ENCODE results near the gene GPRIN2.
"Not testable (repeated sequence)": the region's sequence is repeated elsewhere in the genome, so short reads cannot be mapped to it uniquely, and the experiment has no call there.

GPRIN2 gene

DNA sequence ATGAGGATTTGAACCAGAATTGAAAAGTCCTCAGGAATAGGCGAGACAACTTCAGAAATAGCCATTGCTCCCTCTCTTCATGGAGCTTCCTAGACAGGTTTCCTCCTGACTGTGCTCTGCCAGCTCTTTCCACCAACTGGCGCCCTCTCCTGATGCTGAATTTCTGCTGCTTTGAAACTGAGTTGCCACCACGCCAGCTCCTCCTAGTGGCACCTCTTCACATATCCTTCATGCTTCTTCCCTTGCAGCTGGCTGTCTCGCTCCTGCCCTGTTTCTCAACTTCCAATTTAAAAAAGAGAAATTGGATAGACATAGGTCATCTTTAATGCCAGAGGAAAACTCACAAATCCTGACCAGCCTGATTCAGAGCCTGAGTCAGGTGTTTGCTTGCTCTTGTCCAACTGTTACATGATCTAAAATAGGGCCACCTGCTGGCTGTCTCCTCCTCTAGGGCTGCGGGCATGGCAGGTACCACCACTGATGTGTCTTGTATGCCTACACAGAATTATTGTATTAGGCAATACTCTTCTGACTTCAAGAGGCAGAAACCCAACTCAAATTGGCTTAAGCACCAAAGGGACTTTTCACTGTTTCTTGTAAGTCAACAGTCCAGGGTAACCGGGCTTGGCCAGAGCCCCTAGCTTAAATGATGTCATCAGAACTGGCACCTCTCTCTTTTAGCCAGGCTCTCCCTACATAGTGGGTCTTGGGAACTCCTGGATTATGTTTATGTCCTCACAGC lies 9.3 kb upstream of the GPRIN2 start:
- H3K4me1 ChIP-seq (ENCODE audit: control insufficient read depth, low read length); H3K9me3 ChIP-seq (ENCODE audit: control insufficient read depth, insufficient read depth, low read length); H3K4me3 ChIP-seq (ENCODE audit: low read length); H4K20me1 ChIP-seq (ENCODE audit: control insufficient read depth, insufficient read depth, low read depth, low read length); H3F3A ChIP-seq (ENCODE audit: control insufficient read depth, insufficient read depth); H3K27me3 ChIP-seq (ENCODE audit: control insufficient read depth, low read length); H3K9me2 ChIP-seq (replicated peaks; ENCODE audit: control insufficient read depth, low read length); H3K27ac ChIP-seq (ENCODE audit: low read depth, low read length); H3K79me2 ChIP-seq (ENCODE audit: control insufficient read depth, low read length); H3K36me3 ChIP-seq (ENCODE audit: control insufficient read depth, low read length); H3K4me2 ChIP-seq (ENCODE audit: low read length): not testable (repeated sequence)
- TF ChIP-seq, protein P1, sequence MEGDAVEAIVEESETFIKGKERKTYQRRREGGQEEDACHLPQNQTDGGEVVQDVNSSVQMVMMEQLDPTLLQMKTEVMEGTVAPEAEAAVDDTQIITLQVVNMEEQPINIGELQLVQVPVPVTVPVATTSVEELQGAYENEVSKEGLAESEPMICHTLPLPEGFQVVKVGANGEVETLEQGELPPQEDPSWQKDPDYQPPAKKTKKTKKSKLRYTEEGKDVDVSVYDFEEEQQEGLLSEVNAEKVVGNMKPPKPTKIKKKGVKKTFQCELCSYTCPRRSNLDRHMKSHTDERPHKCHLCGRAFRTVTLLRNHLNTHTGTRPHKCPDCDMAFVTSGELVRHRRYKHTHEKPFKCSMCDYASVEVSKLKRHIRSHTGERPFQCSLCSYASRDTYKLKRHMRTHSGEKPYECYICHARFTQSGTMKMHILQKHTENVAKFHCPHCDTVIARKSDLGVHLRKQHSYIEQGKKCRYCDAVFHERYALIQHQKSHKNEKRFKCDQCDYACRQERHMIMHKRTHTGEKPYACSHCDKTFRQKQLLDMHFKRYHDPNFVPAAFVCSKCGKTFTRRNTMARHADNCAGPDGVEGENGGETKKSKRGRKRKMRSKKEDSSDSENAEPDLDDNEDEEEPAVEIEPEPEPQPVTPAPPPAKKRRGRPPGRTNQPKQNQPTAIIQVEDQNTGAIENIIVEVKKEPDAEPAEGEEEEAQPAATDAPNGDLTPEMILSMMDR (IDR thresholded peaks at IDR 0.05; ENCODE audit: low read depth, low read length, poor library complexity, severe bottlenecking), result peak; percentile 67

DNA sequence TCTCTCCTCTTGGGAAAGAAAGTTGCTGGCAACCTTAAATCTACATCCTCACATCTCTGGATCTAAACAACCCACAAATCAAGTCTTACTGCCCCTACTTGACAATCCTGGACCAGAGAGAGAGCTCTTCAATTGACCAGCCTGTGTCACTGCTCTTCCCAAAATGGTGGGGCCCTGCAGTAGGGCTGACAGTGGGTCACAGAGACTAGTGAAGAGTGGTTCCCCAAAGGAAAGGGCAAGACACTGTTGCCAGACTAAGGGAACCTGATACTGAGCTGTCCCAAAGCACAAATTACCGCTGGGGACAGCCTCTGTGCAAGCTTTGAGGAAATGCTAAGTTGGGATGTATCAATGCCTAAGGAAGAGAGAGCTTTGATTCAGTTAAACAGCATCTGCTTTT lies 4.5 kb upstream of the GPRIN2 start:
- Histone ChIP-seq H3K9me3 (ENCODE audit: control insufficient read depth, insufficient read depth, low read length) (no peaks in the 10 kb centered on the region), H3K27me3 (ENCODE audit: control insufficient read depth, low read length) (peaks cover 9% of the 10 kb centered on the region), H3K4me1 (ENCODE audit: control insufficient read depth, low read length) (no peaks in the 10 kb centered on the region), H3K4me2 (ENCODE audit: low read length) (no peak overlapping the region), H3K79me2 (ENCODE audit: control insufficient read depth, low read length) (no peaks in the 10 kb centered on the region), H3K9me2 (replicated peaks; ENCODE audit: control insufficient read depth, low read length) (no peaks in the 10 kb centered on the region), H3K27ac (ENCODE audit: low read depth, low read length) (no peak overlapping the region), H4K20me1 (ENCODE audit: control insufficient read depth, insufficient read depth, low read depth, low read length) (no peaks in the 10 kb centered on the region), H3K36me3 (ENCODE audit: control insufficient read depth, low read length) (no peaks in the 10 kb centered on the region), H3K4me3 (ENCODE audit: low read length) (no peak overlapping the region), H3F3A (ENCODE audit: control insufficient read depth, insufficient read depth) (no peaks in the 10 kb centered on the region)
- no peak for TF ChIP-seq EZH2phosphoT487 (IDR thresholded peaks at IDR 0.05; ENCODE audit: borderline replicate concordance, low read length)
- TF ChIP-seq, protein P1 (IDR thresholded peaks at IDR 0.05; ENCODE audit: low read depth, low read length, poor library complexity, severe bottlenecking), result no peak

DNA sequence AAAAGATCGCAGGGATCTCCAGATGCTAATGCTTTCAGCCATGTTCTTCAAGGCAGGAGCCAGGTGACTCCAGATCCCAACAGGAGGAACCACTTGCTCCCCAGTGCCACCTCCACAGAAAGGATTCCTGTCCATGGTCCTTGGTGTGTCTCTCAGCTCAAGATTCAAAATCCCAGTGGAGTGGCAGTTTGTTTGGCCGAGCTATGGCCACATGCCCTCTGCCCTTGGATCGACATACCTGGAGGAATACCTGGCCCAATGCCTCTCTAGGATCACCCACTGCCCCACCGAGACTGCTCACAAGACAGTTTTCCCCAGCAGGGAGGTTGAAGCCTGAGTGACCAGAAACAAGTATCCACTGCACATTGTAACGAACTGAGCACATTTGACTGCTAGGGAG lies 3.9 kb upstream of the GPRIN2 start:
- Histone ChIP-seq H3K4me2 (ENCODE audit: low read length) (no peak overlapping the region), H3K27ac (ENCODE audit: low read depth, low read length) (no peak overlapping the region), H4K20me1 (ENCODE audit: control insufficient read depth, insufficient read depth, low read depth, low read length) (no peaks in the 10 kb centered on the region), H3K9me2 (replicated peaks; ENCODE audit: control insufficient read depth, low read length) (no peaks in the 10 kb centered on the region), H3K36me3 (ENCODE audit: control insufficient read depth, low read length) (no peaks in the 10 kb centered on the region), H3K4me3 (ENCODE audit: low read length) (no peak overlapping the region), H3F3A (ENCODE audit: control insufficient read depth, insufficient read depth) (no peaks in the 10 kb centered on the region), H3K9me3 (ENCODE audit: control insufficient read depth, insufficient read depth, low read length) (no peaks in the 10 kb centered on the region), H3K79me2 (ENCODE audit: control insufficient read depth, low read length) (no peaks in the 10 kb centered on the region), H3K27me3 (ENCODE audit: control insufficient read depth, low read length) (peaks cover 9% of the 10 kb centered on the region), H3K4me1 (ENCODE audit: control insufficient read depth, low read length) (no peaks in the 10 kb centered on the region)
- TF ChIP-seq, protein P1 (IDR thresholded peaks at IDR 0.05; ENCODE audit: low read depth, low read length, poor library complexity, severe bottlenecking), result no peak
- TF ChIP-seq EZH2phosphoT487 (IDR thresholded peaks at IDR 0.05; ENCODE audit: borderline replicate concordance, low read length), result no peak

Measured in DOHH2 (cell line).